ENCODE results near the gene CREG1. TPM values are rescaled to one million over a fixed set of nuclear protein-coding genes. Genes with fewer than 3 reads are reported as not detected.

CREG1 gene
- total and polyA plus RNA-seq, 2 of the 8 experiments (the other 6 are each of a cell fraction or from before 2014, with no cell fraction given): 29.8 to 30.1 TPM

GRCh38 chr1:167522246-167522645 lies 31.3 kb downstream of the CREG1 start:
- no peaks in the 10 kb centered on the region for H3K23me2 ChIP-seq (ENCODE audit: low read depth, low read length)
- H3K27ac ChIP-seq (ENCODE audit: low read depth, low read length): no peak overlapping the region
- no peak overlapping the region for H3K23ac ChIP-seq (ENCODE audit: insufficient read length)
- H2BK5ac ChIP-seq (ENCODE audit: low read depth, low read length): no peak overlapping the region
- FAIRE-seq (no peak), DNase-seq (ENCODE audit: low read depth in 1 of 2, low spot score in 2 of 2) (no peak)
- 0 out of 7 replicates have a peak, but pooled peaks cover 0 to 3% (median 0%) of the 10 kb centered on the region in 4 experiments for H3K27me3 ChIP-seq (replicated peaks in 1 of 4; ENCODE audit: control insufficient read depth in 3 of 4, extremely low read depth in 1 of 4, insufficient read depth in 3 of 4, low read length in 3 of 4)
- POLR2A ChIA-PET (ENCODE audit: partially characterized antibody): no interaction called here
- H4K8ac ChIP-seq (ENCODE audit: extremely low read depth, insufficient read depth, low read length): no peak overlapping the region
- no peak overlapping the region for H2BK120ac ChIP-seq (replicated peaks; ENCODE audit: low read depth, low read length)
- H3K4me2 ChIP-seq (ENCODE audit: insufficient read depth in 1 of 2, low read depth in 2 of 2, low read length in 2 of 2): no peak overlapping the region
- no peak overlapping the region for H3K4ac ChIP-seq (replicated peaks; ENCODE audit: insufficient read length, low read depth, low read length)
- no peak overlapping the region for H3K18ac ChIP-seq (ENCODE audit: extremely low read depth, low read length)
- no peak overlapping the region for H2AK5ac ChIP-seq (ENCODE audit: low read depth, low read length)
- no peaks in the 10 kb centered on the region for H3K79me1 ChIP-seq (ENCODE audit: low read depth, low read length)
- no peak overlapping the region for H4K5ac ChIP-seq (ENCODE audit: insufficient read length, low read depth, low read length)
- WGBS, 2 experiments (ENCODE audit: extremely low coverage in 1 of 2, insufficient coverage in 1 of 2, insufficient read length in 1 of 2, insufficient replicate concordance in 2 of 2, low coverage in 1 of 2, low lambda C conversion rate in 2 of 2, missing lambda C conversion rate in 1 of 2): 71% methylated on average over 5 of the region's 5 CpGs; no CpG with 5 or more reads in 1 of the 2 experiments
- no peak overlapping the region for H2BK12ac ChIP-seq (ENCODE audit: low read depth, low read length)
- no peak overlapping the region for H3K9ac ChIP-seq (replicated peaks in 1 of 4; ENCODE audit: extremely low read depth in 1 of 4, low read depth in 3 of 4, low read length in 3 of 4)
- H3K79me2 ChIP-seq (ENCODE audit: control insufficient read depth in 1 of 2, insufficient read depth in 2 of 2, low read length in 2 of 2): no peaks in the 10 kb centered on the region
- CTCF ChIA-PET (ENCODE audit: partially characterized antibody): interaction anchor here (0.8 kb wide), 1 partner anchor 68 kb away, joined by 3 read pairs; no protein-coding TSS in a partner anchor
- H2AFZ ChIP-seq (ENCODE audit: low read length): no peak overlapping the region
- no peak overlapping the region for H3K4me3 ChIP-seq (ENCODE audit: extremely low read depth in 1 of 4, insufficient read depth in 2 of 4, low read depth in 3 of 4, low read length in 4 of 4)
- H3K14ac ChIP-seq (ENCODE audit: insufficient read length): no peak overlapping the region
- H3K4me1 ChIP-seq (replicated peaks in 1 of 4; ENCODE audit: control insufficient read depth in 3 of 4, insufficient read depth in 4 of 4, low read length in 3 of 4): no peaks in the 10 kb centered on the region
- H2BK20ac ChIP-seq (ENCODE audit: low read length): no peak overlapping the region
- no peaks in the 10 kb centered on the region for H4K20me1 ChIP-seq (replicated peaks in 1 of 2; ENCODE audit: control insufficient read depth in 1 of 2, insufficient read depth in 2 of 2, low read length in 2 of 2)
- no peak overlapping the region for H2BK15ac ChIP-seq (ENCODE audit: low read length)
- no peak overlapping the region for H3K56ac ChIP-seq (replicated peaks; ENCODE audit: insufficient read length, low read depth, low read length)
- no peaks in the 10 kb centered on the region for H3K36me3 ChIP-seq (ENCODE audit: control insufficient read depth in 2 of 4, insufficient read depth in 4 of 4, low read length in 3 of 4)
- H3K9me3 ChIP-seq (ENCODE audit: insufficient read depth in 2 of 2, low read depth in 1 of 2, low read length in 1 of 2): no peaks in the 10 kb centered on the region
- no peak overlapping the region for H4K91ac ChIP-seq (replicated peaks; ENCODE audit: insufficient read length, low read length)
- TF ChIP-seq JUND (IDR thresholded peaks at IDR 0.05; ENCODE audit: low read length): no peak
- TF ChIP-seq SIRT6 (IDR thresholded peaks at IDR 0.05; ENCODE audit: low read length): no peak
- no peak for TF ChIP-seq RBBP5 (IDR thresholded peaks at IDR 0.05; ENCODE audit: borderline replicate concordance, low read depth, low read length)
- no peak for TF ChIP-seq CTBP2 (IDR thresholded peaks at IDR 0.05; ENCODE audit: borderline replicate concordance, insufficient read depth, insufficient read length, low read length)
- no peak for TF ChIP-seq RXRA (IDR thresholded peaks at IDR 0.05; ENCODE audit: insufficient read depth, low read depth, low read length)
- TF ChIP-seq NRF1 (IDR thresholded peaks at IDR 0.05; ENCODE audit: low read depth, low read length): no peak
- no peak for TF ChIP-seq SP1 (IDR thresholded peaks at IDR 0.05; ENCODE audit: low read depth, low read length)

Measured in H1 (cell line).